CD4-positive, alpha-beta T cell treated with Interleukin-12 subunit alpha and Interleukin-12 subunit beta, for 1 hour (primary cell): ENCODE measurements around the gene HDDC2.
"Not testable (repeated sequence)": the region's sequence is repeated elsewhere in the genome, so short reads cannot be mapped to it uniquely, and the experiment has no call there.

ENCODE experiments used
- DNase-seq: peaks from one replicate; pipeline ENCODE4 v3.0.0-alpha.2; 2020

HDDC2 gene

DNA sequence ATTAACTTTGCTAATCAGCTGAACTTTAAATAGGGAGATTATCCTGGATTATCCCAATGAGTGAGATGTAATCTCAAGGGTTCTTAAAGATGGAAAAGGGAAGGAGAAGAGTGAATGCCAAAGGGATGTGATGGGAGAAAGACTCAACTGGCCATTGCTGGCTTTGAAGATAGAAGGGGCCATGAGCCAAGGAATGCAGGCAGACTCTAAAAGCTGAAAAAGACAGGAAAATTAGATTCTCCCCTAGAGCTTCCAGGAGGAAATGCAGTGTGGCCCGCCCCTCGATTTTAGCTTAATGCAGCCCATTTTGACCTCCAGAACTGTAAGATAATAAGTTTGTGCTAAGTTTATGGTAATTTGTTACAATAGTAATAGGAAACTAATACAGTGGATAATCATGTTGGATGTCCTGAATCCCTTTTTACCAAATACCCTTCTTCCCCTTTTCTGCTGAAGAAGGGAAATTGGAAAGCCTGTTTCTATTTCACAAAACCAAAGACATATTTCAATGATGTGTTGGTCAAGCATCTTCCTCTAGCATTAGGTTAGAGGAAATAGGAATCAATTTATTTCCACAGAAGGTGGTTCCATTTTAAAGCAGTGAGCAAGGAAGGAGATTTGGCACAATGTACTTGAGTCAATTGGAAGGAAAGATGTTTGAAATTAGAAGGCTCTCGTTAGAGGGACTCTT, 3.3 kb upstream of the HDDC2 start:
- no peak for DNase-seq

DNA sequence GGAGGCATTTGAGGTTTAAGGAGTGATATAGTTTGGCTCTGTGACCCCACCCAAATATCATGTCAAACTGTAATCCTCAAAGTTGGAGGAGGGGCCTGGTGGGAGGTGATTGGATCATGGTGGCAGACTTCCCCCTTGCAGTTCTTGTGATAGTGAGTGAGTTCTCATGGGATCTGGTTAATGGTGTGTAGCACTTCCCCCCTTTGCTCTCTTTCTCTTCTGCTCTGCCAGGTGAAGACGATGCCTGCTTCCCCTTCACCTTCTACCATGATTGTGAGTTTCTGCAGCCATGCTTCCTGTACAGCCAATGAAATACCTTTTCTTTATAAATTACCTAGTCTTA, 1.7 kb upstream of the HDDC2 start:
- no peak for DNase-seq

DNA sequence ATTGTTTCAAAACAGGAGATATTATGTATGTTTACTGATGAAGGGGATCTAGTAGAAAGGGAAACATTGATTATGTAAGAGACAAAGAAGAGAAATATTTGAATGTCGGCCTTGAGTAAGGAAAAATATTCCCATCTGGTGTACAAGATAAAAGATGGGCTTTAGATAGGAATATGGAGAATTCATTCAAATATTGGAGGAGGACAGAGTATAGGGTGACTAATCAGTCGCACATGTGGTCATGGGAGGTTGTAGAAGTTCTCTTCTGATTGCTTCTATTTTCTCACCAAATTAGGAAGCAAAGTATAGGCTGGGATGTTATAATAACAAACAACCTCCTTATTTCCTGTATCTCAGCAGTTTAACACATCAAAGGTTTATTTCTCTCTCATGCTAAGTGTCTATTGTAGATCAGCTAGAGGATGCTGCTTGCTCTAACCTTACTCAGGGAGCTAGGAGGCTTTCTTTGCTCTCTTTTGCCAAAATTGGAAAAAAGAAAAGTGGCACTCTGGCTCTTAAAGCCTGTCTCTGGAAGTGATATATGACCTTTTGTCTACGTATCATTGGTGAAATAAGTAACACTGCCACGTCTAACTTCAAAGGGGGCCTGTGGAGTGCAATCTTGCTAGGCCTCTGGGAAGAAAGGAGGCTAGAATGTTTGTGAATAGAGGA, 1.2 kb upstream of the HDDC2 start:
- DNase-seq: peak; percentile 35

DNA sequence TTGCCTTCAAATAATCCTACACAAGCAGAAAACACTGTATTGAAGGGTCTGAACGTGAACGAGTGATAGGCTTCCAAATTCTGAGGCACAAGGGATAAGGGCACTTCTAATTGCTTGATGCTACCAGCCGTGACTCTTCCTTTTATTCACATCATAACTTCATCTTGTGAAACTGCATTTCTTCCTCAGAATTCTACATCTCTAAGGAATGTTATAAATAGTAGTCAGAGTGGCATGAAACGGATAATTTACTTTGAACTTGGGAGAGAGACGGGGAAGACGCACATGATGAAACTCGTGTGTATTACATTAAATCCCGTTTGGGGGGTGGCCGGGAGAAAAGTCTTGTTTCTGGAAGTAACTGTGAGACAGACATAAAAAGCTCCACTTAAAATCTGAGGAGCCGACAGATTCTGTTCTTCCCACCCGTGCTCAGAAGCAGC, 754 bp downstream of the HDDC2 start:
- DNase-seq: no peak

DNA sequence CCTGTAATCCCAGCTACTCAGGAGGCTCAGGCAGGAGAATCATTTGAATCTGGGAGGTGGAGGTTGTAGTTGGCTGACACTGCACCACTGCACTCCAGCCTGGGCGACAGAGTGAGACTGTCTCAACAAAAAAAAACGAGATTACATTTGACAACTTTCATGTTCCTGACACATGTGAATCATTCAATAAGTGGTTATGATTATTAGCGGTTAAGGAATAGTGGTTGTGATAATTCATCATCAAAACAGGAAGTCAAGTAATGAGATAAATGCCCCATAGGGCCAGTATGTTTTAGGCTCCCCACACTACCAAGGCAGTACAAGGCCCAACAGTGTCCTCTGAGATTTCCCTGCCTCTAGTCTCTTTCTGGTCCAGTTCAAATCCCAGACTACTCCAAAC, 2.5 kb downstream of the HDDC2 start:
- peak; percentile 21 for DNase-seq

DNA sequence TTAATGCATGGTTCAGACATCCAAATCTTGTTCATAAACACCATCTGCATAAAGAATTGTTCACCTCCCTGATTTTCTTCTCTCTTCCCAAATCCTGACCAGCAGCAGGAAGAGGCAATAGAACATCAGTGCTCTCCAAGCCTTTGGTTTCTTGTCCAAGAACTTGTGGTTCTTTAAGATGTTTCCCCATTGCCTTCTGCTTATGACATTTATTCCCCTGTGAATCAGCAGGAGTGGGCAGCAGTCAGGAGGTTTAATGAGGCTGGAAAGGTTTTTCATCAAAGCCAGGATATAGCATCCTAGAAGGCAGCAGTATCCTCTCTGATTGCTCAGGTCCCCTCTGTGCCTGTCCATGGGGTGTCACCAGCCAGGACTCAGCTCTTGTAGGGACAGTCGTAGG, 5.3 kb downstream of the HDDC2 start:
- no peak for DNase-seq

- no peak for DNase-seq
Observed at GRCh38 chr6:125294925-125295324, 6.8 kb downstream of the HDDC2 start.

- no peak for DNase-seq
Observed at GRCh38 chr6:125294036-125294435, 7.7 kb downstream of the HDDC2 start.

DNA sequence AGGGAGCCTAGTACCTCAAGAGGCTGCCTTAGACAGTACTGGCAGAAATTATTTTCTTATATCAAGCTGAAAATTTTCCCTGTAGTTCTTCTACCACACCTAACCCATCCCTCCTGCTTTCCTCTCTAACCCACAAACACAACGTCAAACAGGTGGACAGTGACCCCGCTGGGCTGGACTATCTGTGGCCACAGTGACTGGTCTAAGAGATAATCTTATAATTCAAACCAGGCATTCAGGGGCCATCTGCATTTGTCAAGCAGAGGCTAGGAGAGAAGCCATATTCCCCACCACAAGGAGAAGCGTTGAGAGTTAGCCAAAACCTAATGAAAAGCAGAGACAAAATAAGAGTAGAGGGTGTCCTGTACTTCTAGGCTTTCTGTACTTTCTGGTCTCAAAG, 8.2 kb downstream of the HDDC2 start:
- no peak for DNase-seq

DNA sequence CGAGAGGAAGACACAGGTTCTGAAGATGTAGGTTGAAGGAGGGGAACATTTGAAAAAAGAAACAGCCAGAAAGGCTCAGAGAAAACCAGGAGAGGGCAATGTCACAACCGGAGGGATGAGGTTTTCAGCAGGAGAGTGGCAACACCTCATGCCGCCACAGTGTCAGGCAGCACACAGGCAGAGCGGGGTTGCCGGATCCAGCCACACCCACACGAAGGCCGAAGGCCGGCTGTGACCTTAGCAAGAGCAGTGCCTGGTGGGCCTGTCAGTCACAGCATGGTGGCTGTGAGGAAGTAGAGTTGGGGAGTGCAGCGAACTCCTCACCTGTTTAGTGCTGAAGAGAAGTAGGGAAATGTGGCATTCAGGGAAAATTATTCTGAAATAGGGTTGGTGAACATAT, 14.0 kb downstream of the HDDC2 start:
- no peak for DNase-seq

DNA sequence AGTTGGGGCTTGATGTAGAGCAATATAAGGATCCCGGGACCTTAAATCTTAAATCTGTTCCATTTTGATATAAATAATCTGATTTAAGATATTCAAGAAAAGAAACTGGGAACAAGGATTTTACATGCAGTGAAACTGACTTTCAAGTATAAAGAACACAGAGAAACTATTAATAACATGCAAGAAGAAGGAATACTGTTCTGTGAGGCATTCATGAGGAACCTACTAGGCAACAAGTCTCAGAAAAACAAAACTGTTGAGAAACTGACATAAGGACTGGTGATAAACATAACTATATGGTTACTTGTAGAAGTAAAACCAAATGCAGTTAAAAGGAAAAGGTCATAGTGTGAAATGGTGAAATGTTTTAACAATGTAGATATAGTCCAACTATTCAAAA, 15.8 kb downstream of the HDDC2 start:
- DNase-seq: no peak

GRCh38 chr6:125285353-125285752, 16.4 kb downstream of the HDDC2 start:
- no peak for DNase-seq

GRCh38 chr6:125282470-125282869, 19.3 kb downstream of the HDDC2 start:
- DNase-seq: not testable (repeated sequence)

- DNase-seq: not testable (repeated sequence)
Observed at GRCh38 chr6:125280370-125281035, 21.3 kb downstream of the HDDC2 start.

GRCh38 chr6:125279961-125280360, 21.8 kb downstream of the HDDC2 start:
- DNase-seq: no peak

GRCh38 chr6:125277838-125278237, 23.9 kb downstream of the HDDC2 start:
- no peak for DNase-seq

- no peak for DNase-seq
Observed at GRCh38 chr6:125275779-125276178, 26.0 kb downstream of the HDDC2 start.

GRCh38 chr6:125274935-125275334, 26.8 kb downstream of the HDDC2 start:
- DNase-seq: no peak

- no peak for DNase-seq
Observed at GRCh38 chr6:125273965-125274364, 27.8 kb downstream of the HDDC2 start.

DNA sequence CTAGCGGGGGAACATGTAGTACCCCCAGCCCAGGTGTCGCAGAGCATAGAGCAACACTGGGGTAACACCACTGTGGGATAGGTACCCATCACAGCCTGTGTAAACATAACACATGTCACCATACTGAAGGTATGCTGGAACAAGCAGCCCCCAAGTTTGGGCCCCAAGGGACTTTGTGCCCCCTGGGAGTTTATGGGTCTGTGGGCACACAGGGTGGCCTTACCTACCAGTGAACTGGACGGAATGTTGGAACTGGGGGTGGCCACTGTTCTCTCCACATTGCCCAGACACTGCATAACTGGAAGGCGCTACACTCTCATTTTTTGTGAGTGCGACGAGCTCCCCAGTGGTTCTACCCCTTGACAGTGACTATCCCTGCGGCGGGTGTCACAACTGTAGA, 28.5 kb downstream of the HDDC2 start:
- DNase-seq: no peak

GRCh38 chr6:125271486-125272159, 30.1 kb downstream of the HDDC2 start:
- DNase-seq: no peak

DNA sequence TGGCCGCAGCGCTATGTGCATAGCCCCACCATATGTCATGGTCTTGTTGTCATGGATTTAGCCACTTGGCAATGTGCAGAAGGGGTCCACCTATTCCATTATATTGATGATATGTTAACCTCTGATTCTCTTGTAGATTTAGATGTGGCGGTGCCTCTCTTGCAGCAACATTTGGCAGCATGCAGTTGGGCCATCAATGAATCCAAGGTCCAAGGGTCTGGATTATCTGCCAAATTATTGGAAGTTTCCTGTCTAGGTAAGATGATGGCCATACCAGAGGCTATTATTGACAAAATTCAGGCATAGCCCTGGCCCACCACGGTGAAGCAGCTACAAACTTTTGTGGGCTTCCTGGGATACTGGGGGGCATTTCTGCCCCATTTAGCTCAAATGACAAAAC, 31.4 kb downstream of the HDDC2 start:
- DNase-seq: no peak

GRCh38 chr6:125269328-125269985, 32.3 kb downstream of the HDDC2 start:
- DNase-seq: no peak
